GM10266 (cell line): ENCODE results near the gene AFF1.
A peak's percentile ranks its signal among the peaks of the same experiment; 100 is the strongest.

ENCODE experiments used
- DNase-seq: peaks from one replicate; pipeline ENCODE4 v3.0.0; 2012; ENCODE audit errors: extremely low spot score
- CTCF ChIP-seq: IDR thresholded peaks from 2 replicates; pipeline ENCODE4 v1.5.1; 2012; ENCODE audit warnings: mild to moderate bottlenecking, low read depth; ENCODE audit not compliant: control insufficient read depth, insufficient read depth; ENCODE audit errors: missing control alignments

AFF1 gene

GRCh38 chr4:86973668-86974067, 38.9 kb downstream of the AFF1 start:
- TF ChIP-seq CTCF: no peak

GRCh38 chr4:86974551-86974994, 39.8 kb downstream of the AFF1 start:
- no peak for TF ChIP-seq CTCF
- DNase-seq: no peak

More at GRCh38 chr4:86973668-86974067, 38.9 kb downstream of the AFF1 start:
- DNase-seq: no peak

DNA sequence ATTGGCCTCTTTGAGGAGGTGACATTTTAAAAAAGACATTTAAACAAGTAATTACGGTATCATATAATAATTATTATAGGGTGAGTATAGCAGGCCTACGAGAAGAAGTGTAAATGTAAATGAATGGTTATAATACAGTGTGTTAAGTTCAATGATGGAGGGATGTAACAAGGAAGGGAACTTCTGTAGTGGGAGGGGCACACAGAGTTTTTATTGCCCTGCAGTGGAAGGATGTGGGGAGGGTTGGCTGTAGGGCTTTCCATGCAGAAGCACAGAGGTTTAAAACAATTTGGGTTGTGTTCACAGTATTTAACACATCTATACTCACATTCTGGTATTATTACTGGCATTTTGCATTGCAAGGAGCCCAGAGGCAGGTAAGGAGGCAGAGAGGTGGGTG, 41.1 kb downstream of the AFF1 start:
- no peak for DNase-seq
- no peak for TF ChIP-seq CTCF

GRCh38 chr4:86976801-86977485, 42.1 kb downstream of the AFF1 start:
- no peak for DNase-seq
- no peak for TF ChIP-seq CTCF

DNA sequence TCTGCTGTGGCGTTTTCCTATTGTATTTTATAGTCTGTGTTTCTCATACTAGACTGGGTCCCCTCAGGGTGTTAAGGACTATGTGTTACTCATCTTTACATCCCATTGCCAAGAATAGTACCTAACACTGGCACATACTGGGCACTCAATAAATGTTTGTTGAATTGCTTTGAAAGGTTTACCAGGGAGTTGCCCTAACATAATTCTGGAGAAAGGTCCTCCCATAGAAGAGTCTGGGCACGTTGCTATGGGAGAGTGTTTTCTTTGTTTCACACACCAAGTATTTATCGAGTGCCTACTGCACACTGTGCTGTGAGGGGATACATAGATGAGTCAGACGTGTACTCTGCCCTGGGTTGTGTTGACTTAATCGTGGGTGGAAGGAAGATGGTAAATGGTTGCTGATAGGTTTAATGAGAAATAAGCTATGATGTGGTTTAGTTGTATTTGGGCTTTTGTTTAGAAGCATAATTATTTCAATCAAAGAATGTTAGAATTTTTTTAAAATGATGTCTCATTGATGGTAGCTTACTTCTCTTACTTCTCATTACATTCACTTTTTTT, 42.9 kb downstream of the AFF1 start:
- peak; percentile 41 for DNase-seq
- TF ChIP-seq CTCF: no peak

DNA sequence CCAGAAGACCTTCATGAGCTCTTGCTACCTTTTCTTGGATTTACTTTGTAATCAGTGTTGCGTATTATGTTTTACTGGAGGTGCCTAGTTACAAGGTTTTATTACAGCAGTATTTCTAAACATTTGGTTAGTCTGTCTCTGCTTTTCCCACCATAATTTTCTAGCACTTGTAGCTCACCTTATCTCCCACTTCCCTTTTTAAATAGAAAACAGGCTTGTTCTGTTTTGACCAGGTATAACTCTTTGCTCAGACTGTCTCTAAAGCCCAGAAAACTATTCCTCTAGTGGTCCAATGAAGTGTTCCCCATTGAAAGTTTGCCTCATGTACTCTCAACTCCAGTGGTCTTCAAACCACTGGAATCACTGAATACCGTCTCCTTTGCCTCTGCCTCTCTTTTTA, 43.9 kb downstream of the AFF1 start:
- TF ChIP-seq CTCF: no peak

GRCh38 chr4:86980230-86980629, 45.4 kb downstream of the AFF1 start:
- no peak for TF ChIP-seq CTCF
- DNase-seq: no peak

More for the DNA sequence above, 43.9 kb downstream of the AFF1 start:
- DNase-seq: no peak
